ENCODE results near the gene TENT4A. TPM values are rescaled to one million over a fixed set of nuclear protein-coding genes. Genes with fewer than 3 reads are reported as not detected.

The TENT4A gene
- total and polyA plus RNA-seq, 2 donors = 13.0 to 26.8 TPM

DNA sequence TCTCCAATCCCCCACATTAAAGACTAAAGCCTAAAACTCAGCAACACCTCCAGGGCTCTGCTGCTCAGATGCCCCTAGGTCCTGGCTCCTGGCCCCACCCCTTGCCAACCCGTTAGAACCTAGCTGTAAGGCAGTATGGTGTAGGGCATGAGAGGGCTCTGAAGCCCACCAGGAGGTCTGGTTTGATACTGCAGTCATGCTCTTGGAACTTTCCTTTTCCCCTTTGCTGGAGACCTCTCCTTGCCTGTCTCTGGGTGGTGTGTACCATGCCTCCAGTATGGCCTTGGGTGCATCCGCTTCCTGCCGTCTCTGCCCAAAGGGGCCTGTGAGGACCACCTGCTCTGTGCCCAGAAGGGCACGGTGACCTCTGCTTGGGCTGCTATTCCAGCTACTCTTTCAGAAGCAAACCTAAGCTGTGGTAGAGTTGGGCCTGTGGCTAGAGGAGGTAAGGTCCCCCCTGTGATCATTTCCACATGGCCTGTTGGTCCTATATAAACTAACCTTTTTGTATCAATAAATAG lies 3.5 kb downstream of the TENT4A start:
- Histone ChIP-seq H3K36me3 (ENCODE audit: insufficient read depth) (no peaks in the 10 kb centered on the region), H3K4me1 (ENCODE audit: insufficient read depth) (peaks cover 3% of the 10 kb centered on the region), H3K4me3 (ENCODE audit: low read depth, low read length) (no peak overlapping the region), H3K27ac (ENCODE audit: low read depth) (no peak overlapping the region)
- 78% methylated on average over 4 of the region's 4 CpGs for WGBS
- DNase-seq (ENCODE audit: extremely low spot score) = no peak

DNA sequence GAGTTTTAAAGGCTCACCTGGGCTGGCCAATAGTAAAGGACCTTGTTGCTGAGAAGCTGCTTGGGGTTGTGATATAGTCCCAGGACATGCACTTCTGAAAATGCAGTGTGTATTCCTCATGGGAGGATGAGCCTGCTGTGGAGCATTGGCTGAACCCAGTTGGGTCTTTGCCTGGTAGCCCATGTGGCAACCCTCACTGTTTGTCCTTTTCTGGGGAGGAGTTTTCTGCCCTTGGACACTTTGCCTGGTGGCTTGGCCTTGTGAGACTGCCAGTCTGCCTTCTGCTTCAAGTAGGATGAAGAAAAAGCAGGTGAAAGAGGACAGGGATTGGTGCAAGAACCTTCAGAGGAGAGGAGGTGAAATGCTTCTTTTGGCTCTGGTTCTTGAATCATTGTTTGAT lies 4.0 kb downstream of the TENT4A start:
- Histone ChIP-seq H3K27ac (ENCODE audit: low read depth) (no peak overlapping the region), H3K36me3 (ENCODE audit: insufficient read depth) (no peaks in the 10 kb centered on the region), H3K4me1 (ENCODE audit: insufficient read depth) (peaks cover 3% of the 10 kb centered on the region), H3K4me3 (ENCODE audit: low read depth, low read length) (no peak overlapping the region)
- no peak for DNase-seq (ENCODE audit: extremely low spot score)

- whole genome bisulfite sequencing = 64% methylated on average over 4 of the region's 4 CpGs
- no peak for DNase-seq (ENCODE audit: extremely low spot score)
- Histone ChIP-seq H3K27ac (ENCODE audit: low read depth) (no peak overlapping the region), H3K36me3 (ENCODE audit: insufficient read depth) (no peaks in the 10 kb centered on the region), H3K4me3 (ENCODE audit: low read depth, low read length) (no peak overlapping the region), H3K4me1 (ENCODE audit: insufficient read depth) (peaks cover 3% of the 10 kb centered on the region)
Measured at GRCh38 chr5:6717687-6718086, 4.5 kb downstream of the TENT4A start.

DNA sequence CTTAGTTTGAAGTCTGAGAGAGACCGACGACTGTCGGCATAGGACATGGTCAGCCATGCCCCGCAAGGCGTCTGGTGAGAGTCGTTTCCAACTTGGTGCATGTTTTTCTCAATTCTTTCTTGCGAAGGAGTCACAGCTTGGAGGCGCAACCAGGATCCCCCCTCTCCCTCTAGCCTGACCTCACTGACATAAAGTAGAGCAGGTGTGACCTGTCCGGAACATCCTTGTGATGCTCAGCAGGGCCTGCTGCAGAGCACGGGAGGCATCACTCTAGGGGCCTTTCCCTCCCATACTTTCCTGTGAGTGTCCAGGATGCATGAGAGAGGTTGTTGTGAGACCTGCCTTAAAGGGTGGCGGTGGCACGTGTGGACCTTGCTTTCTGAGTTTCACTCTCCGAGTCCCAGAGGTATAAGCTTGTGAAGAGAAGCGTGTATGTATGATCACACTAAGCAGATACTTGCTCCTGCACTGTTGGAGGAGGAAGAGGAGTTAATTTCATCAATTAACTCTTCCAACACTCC lies 5.0 kb downstream of the TENT4A start:
- no peaks in the 10 kb centered on the region for H3K36me3 ChIP-seq (ENCODE audit: insufficient read depth)
- WGBS = 83% methylated on average over 14 of the region's 14 CpGs
- DNase-seq (ENCODE audit: extremely low spot score) = no peak
- H3K4me3 ChIP-seq (ENCODE audit: low read depth, low read length) = no peak overlapping the region
- peaks cover 3% of the 10 kb centered on the region for H3K4me1 ChIP-seq (ENCODE audit: insufficient read depth)
- no peak overlapping the region for H3K27ac ChIP-seq (ENCODE audit: low read depth)

- Histone ChIP-seq H3K4me1 (ENCODE audit: insufficient read depth) (peaks cover 3% of the 10 kb centered on the region), H3K36me3 (ENCODE audit: insufficient read depth) (no peaks in the 10 kb centered on the region), H3K27ac (ENCODE audit: low read depth) (no peak overlapping the region), H3K4me3 (ENCODE audit: low read depth, low read length) (no peak overlapping the region)
- DNase-seq (ENCODE audit: extremely low spot score) = no peak
- 65% methylated on average over 5 of the region's 5 CpGs for WGBS
Measured at GRCh38 chr5:6718718-6719117, 5.5 kb downstream of the TENT4A start.

DNA sequence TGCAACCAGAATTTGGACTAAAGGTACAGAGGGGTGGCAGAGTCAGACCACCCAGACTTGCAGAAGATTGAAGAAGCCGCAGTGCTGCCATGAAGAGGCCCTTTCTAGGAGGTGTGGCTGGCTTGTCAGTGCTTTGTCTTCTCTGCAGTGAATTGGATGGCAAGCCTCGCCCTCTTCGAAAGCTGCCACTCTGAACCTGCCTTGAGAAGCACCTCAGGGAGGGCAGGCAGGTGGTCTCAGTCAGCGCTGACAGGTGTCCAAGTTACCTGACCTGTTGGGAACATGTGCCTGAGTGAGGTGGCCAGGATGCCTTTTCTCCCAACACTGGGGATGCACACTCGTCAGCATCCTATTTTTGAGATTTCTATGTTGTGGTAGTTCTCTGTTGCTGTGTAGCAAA lies 6.2 kb downstream of the TENT4A start:
- WGBS = 84% methylated on average over 5 of the region's 5 CpGs
- Histone ChIP-seq H3K36me3 (ENCODE audit: insufficient read depth) (no peaks in the 10 kb centered on the region), H3K4me3 (ENCODE audit: low read depth, low read length) (no peak overlapping the region), H3K27ac (ENCODE audit: low read depth) (no peak overlapping the region), H3K4me1 (ENCODE audit: insufficient read depth) (peaks cover 3% of the 10 kb centered on the region)
- no peak for DNase-seq (ENCODE audit: extremely low spot score)

GRCh38 chr5:6719896-6720560 lies 6.8 kb downstream of the TENT4A start:
- H3K4me1 ChIP-seq (ENCODE audit: insufficient read depth) = peaks cover 3% of the 10 kb centered on the region
- H3K4me3 ChIP-seq (ENCODE audit: low read depth, low read length) = no peak overlapping the region
- DNase-seq (ENCODE audit: extremely low spot score) = no peak

GRCh38 chr5:6720561-6720921 lies 7.3 kb downstream of the TENT4A start:
- Histone ChIP-seq H3K4me1 (ENCODE audit: insufficient read depth) (peaks cover 3% of the 10 kb centered on the region), H3K4me3 (ENCODE audit: low read depth, low read length) (no peak overlapping the region), H3K27ac (ENCODE audit: low read depth) (no peak overlapping the region), H3K36me3 (ENCODE audit: insufficient read depth) (no peaks in the 10 kb centered on the region)
- DNase-seq (ENCODE audit: extremely low spot score) = no peak
- 87% methylated on average over 6 of the region's 6 CpGs for whole genome bisulfite sequencing

More at GRCh38 chr5:6719896-6720560, 6.8 kb downstream of the TENT4A start:
- Histone ChIP-seq H3K27ac (ENCODE audit: low read depth) (no peak overlapping the region), H3K36me3 (ENCODE audit: insufficient read depth) (no peaks in the 10 kb centered on the region)
- WGBS = 75% methylated on average over 5 of the region's 5 CpGs

DNA sequence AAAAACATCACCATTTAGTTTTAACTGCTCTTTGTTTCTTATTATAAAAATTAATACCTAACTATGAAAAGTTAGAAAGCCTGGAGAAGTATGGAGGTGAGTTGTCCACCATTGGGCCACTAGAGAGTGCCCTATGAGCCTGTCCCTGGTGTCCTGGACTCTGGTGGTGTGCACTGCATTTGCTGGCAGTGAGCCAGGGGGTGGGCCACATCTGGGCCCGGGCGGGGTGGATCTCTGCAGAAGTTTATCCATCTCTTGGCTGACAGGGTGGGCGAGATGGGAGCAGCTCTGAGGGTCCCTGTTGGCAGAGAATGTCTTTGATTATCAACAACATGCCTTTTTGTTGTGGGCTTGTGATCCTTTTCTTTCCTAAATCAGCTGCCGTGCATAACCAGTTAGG lies 8.2 kb downstream of the TENT4A start:
- no peak overlapping the region for H3K4me3 ChIP-seq (ENCODE audit: low read depth, low read length)
- no peak for DNase-seq (ENCODE audit: extremely low spot score)

DNA sequence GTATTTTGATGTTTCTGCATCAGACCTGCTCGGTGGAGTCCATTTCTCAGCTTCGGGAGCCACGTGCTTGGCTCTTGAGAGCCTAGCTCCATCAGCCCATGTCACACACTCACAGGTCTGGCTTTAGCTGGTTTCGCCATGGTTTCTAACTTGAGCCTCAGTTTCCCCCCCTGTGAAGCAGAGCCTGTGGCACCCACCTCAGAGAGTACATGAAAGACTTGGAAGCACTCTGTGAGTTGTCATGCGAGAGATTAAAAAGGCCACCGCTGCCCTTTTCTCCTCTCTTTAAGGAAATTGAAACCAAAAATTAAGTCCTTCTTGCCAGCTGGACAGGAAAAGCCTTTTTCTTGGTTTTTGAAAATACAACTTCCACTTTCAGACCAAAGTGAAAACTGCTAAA lies 8.8 kb downstream of the TENT4A start:
- WGBS = 41% methylated on average over 6 of the region's 6 CpGs
- H3K27ac ChIP-seq (ENCODE audit: low read depth) = no peak overlapping the region
- no peak overlapping the region for H3K4me3 ChIP-seq (ENCODE audit: low read depth, low read length)
- no peak for DNase-seq (ENCODE audit: extremely low spot score)
- no peaks in the 10 kb centered on the region for H3K36me3 ChIP-seq (ENCODE audit: insufficient read depth)
- peaks cover 1% of the 10 kb centered on the region for H3K4me1 ChIP-seq (ENCODE audit: insufficient read depth)

More for the DNA sequence above, 8.2 kb downstream of the TENT4A start:
- Histone ChIP-seq H3K4me1 (ENCODE audit: insufficient read depth) (peaks cover 3% of the 10 kb centered on the region), H3K27ac (ENCODE audit: low read depth) (no peak overlapping the region), H3K36me3 (ENCODE audit: insufficient read depth) (no peaks in the 10 kb centered on the region)
- WGBS = 41% methylated on average over 4 of the region's 4 CpGs

DNA sequence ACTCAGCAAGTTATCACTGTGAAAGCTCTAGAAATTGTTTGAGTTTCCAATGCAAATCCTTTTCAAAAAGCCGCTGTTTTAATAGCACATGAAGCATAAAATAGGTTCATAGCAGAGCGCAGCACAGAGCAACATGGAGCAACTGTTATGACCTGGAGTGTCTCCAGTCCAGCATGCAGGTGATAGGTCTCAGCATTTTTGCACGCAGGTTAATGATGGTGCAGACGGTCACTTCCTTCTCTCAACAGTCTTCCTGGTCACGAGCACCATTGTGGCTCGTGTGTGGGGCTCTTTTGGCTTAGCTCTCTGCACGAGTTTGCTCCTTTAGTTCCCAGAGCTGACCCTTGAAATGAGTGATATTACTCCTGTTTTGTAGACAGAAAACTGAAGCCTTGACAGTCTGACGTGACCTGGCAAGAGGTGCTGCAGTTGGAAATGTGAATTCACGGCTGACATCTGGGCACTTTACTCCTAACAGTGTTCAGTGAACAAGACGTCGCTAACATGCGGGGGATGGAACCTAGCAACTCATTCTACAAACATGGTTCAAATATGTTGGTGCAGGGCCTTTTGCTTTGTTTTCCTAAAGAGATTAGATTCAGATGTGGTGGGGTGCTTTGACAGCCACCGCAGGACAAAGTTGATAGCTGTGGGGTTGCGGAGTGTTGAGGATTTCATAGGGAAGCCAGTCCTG lies 10.0 kb downstream of the TENT4A start:
- no peak overlapping the region for H3K27ac ChIP-seq (ENCODE audit: low read depth)
- H3K4me1 ChIP-seq (ENCODE audit: insufficient read depth) = peaks cover 1% of the 10 kb centered on the region
- H3K36me3 ChIP-seq (ENCODE audit: insufficient read depth) = no peaks in the 10 kb centered on the region
- H3K4me3 ChIP-seq (ENCODE audit: low read depth, low read length) = no peak overlapping the region
- WGBS = 62% methylated on average over 14 of the region's 14 CpGs
- no peak for DNase-seq (ENCODE audit: extremely low spot score)

GRCh38 chr5:6723816-6724300 lies 10.6 kb downstream of the TENT4A start:
- H3K27ac ChIP-seq (ENCODE audit: low read depth) = no peak overlapping the region
- no peak for DNase-seq (ENCODE audit: extremely low spot score)
- WGBS = 92% methylated on average over 12 of the region's 12 CpGs
- H3K4me1 ChIP-seq (ENCODE audit: insufficient read depth) = peaks cover 1% of the 10 kb centered on the region
- H3K4me3 ChIP-seq (ENCODE audit: low read depth, low read length) = no peak overlapping the region
- H3K36me3 ChIP-seq (ENCODE audit: insufficient read depth) = no peaks in the 10 kb centered on the region

GRCh38 chr5:6724321-6724929 lies 11.2 kb downstream of the TENT4A start:
- H3K27ac ChIP-seq (ENCODE audit: low read depth) = no peak overlapping the region
- no peak overlapping the region for H3K4me3 ChIP-seq (ENCODE audit: low read depth, low read length)
- H3K4me1 ChIP-seq (ENCODE audit: insufficient read depth) = peaks cover 1% of the 10 kb centered on the region
- WGBS = 91% methylated on average over 8 of the region's 8 CpGs
- no peak for DNase-seq (ENCODE audit: extremely low spot score)
- H3K36me3 ChIP-seq (ENCODE audit: insufficient read depth) = no peaks in the 10 kb centered on the region

GRCh38 chr5:6725421-6725820 lies 12.2 kb downstream of the TENT4A start:
- H3K27ac ChIP-seq (ENCODE audit: low read depth) = no peak overlapping the region
- H3K4me1 ChIP-seq (ENCODE audit: insufficient read depth) = no peaks in the 10 kb centered on the region
- H3K36me3 ChIP-seq (ENCODE audit: insufficient read depth) = no peaks in the 10 kb centered on the region
- H3K4me3 ChIP-seq (ENCODE audit: low read depth, low read length) = no peak overlapping the region
- 78% methylated on average over 4 of the region's 4 CpGs for WGBS
- no peak for DNase-seq (ENCODE audit: extremely low spot score)
